GM13977 (cell line): Measurements from ENCODE around the gene FOLR2.
A peak's percentile ranks its signal among the peaks of the same experiment; 100 is the strongest.

Experiments
- DNase-seq: peaks from one replicate; pipeline ENCODE4 v3.0.0; 2012; ENCODE audit warnings: low spot score
- in situ Hi-C: fragments of 300-500 bp; cut with MboI; formaldehyde crosslinking; loops from one replicate; pipeline ENCODE4 v1.12.0; 2022; ENCODE audit warnings: low sequenced_read_pairs, low pct_unique_long_range_greater_than_20kb, mixed read lengths, inconsistent platforms; ENCODE audit not compliant: unreplicated experiment
- TF ChIP-seq, protein P1 (sequence below): IDR thresholded peaks from 2 replicates; pipeline ENCODE4 v1.5.1; 2012; ENCODE audit warnings: mild to moderate bottlenecking, control low read depth; ENCODE audit not compliant: insufficient read depth; ENCODE audit errors: extremely low read depth, missing control alignments

The FOLR2 gene

DNA sequence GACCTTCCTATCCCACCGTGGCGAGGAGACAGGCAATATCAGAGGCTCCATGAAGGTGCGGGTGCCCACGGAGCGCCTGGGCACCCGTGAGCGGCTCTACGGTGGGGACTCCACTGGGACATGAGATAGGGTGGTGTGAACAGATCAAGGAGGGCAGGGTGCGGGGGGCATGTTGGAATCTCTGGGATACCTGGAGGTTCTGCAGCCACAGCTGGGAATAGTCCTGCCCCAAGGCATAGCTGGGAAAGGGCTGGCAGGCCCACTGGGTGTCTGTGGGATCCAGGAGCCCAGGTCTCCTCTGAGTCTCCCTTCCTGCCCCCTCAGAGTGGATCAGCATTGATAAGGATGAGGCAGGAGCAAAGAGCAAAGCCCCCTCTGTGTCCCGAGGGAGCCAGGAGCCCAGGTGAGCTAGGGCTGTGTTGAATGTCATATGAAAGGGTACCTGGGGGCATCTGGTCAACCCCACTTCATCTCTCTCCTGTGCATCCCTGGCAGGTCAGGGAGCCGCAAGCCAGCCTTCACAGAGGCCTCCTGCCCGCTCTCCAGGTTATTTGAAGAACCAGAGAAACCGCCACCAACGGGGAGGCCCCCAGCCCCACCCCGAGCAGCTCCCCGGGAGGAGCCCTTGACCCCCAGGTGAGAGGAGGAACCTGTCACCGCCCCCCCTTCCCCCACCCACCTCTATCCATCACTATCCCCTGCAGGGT lies 18.9 kb downstream of the FOLR2 start:
- peak; percentile 21 for DNase-seq
- TF ChIP-seq, protein P1, sequence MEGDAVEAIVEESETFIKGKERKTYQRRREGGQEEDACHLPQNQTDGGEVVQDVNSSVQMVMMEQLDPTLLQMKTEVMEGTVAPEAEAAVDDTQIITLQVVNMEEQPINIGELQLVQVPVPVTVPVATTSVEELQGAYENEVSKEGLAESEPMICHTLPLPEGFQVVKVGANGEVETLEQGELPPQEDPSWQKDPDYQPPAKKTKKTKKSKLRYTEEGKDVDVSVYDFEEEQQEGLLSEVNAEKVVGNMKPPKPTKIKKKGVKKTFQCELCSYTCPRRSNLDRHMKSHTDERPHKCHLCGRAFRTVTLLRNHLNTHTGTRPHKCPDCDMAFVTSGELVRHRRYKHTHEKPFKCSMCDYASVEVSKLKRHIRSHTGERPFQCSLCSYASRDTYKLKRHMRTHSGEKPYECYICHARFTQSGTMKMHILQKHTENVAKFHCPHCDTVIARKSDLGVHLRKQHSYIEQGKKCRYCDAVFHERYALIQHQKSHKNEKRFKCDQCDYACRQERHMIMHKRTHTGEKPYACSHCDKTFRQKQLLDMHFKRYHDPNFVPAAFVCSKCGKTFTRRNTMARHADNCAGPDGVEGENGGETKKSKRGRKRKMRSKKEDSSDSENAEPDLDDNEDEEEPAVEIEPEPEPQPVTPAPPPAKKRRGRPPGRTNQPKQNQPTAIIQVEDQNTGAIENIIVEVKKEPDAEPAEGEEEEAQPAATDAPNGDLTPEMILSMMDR: no peak
- in situ Hi-C loops: no loop called here

DNA sequence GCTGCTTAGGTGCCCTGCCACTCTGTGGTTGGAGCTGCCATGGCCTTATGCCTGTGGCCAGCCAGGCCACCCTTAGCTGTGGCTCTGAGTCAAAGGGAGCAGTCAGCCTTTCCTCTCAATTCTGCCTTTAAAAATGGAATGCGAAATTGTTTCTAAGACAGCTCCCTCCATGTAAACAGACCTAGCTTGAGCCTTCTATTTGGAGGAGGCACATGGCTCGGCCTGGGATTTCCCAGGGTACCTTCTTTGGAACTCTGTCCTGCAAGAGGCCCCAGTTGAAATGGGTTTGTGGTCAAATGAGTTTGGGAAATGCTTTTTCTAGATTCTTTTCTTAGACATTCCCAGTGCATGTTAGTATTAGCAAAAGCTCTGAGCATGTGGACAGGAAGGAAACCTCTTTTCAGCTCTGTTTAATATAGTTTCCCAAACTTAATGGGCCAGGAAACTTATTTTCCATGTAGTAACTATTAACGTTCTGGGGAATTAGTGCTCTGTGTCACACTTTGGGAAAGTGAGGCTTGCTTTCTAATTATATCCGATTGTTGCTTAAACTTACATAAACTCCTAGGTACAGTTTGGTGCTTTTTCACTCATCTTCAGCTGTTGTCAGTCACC lies 19.6 kb downstream of the FOLR2 start:
- in situ Hi-C loops: no loop called here
- TF ChIP-seq, protein P1: no peak

DNA sequence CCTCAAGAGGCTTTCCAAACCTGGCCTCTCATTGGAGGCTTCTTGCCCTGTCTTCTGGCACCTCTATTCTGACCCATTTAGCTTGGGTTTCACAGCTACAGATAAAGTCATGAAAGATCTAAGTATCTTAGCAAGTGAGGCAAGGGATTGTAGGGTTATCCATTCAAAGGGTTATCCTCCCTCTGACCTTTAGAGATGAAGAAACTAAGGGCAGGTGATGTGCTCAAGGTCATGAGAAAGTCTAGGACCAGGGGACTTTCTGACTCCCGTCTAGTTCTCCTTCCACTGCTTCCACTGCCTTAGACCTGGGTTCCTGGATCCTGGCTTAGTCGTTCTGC lies 20.1 kb downstream of the FOLR2 start:
- peak; percentile 32 for DNase-seq
- TF ChIP-seq, protein P1: no peak
- in situ Hi-C loops: no loop called here

More for the DNA sequence above, 19.6 kb downstream of the FOLR2 start:
- DNase-seq: peak; percentile 7

DNA sequence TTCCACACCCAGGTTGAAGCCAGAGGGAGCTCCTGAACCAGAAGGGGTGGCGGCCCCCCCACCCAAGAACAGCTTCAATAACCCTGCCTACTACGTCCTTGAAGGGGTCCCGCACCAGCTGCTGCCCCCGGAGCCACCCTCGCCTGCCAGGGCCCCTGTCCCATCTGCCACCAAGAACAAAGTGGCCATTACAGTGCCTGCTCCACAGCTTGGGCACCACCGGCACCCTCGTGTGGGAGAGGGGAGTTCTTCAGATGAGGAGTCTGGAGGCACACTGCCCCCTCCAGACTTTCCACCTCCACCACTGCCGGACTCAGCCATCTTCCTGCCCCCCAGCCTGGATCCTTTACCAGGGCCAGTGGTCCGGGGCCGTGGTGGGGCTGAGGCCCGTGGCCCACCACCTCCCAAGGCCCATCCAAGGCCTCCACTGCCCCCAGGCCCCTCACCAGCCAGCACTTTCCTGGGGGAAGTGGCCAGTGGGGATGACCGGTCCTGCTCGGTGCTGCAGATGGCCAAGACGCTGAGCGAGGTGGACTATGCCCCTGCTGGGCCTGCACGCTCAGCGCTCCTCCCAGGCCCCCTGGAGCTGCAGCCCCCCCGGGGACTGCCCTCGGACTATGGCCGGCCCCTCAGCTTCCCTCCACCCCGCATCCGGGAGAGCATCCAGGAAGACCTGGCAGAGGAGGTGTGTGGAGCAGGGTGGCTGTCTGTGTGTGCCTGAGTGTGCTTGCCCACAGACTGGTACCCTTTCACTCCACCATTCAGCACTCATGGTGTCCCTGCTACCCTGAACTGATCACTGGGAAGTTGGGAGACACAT lies 20.7 kb downstream of the FOLR2 start:
- in situ Hi-C loops: no loop called here
- DNase-seq: peak; percentile 33
- TF ChIP-seq, protein P1: no peak

DNA sequence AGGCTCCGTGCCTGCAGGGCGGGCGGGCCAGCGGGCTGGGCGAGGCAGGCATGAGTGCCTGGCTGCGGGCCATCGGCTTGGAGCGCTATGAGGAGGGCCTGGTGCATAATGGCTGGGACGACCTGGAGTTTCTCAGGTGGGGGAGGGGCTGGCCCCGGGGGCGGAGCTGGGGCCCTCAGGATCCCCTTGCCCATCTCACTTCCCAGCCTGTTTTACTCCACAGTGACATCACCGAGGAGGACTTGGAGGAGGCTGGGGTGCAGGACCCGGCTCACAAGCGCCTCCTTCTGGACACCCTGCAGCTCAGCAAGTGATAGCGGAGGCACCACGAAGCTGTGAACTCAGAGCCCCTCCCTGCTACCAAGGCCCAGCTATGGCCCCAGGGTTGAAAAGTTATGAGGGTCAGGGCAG lies 21.5 kb downstream of the FOLR2 start:
- in situ Hi-C loops: no loop called here
- TF ChIP-seq, protein P1: peak; percentile 85

DNA sequence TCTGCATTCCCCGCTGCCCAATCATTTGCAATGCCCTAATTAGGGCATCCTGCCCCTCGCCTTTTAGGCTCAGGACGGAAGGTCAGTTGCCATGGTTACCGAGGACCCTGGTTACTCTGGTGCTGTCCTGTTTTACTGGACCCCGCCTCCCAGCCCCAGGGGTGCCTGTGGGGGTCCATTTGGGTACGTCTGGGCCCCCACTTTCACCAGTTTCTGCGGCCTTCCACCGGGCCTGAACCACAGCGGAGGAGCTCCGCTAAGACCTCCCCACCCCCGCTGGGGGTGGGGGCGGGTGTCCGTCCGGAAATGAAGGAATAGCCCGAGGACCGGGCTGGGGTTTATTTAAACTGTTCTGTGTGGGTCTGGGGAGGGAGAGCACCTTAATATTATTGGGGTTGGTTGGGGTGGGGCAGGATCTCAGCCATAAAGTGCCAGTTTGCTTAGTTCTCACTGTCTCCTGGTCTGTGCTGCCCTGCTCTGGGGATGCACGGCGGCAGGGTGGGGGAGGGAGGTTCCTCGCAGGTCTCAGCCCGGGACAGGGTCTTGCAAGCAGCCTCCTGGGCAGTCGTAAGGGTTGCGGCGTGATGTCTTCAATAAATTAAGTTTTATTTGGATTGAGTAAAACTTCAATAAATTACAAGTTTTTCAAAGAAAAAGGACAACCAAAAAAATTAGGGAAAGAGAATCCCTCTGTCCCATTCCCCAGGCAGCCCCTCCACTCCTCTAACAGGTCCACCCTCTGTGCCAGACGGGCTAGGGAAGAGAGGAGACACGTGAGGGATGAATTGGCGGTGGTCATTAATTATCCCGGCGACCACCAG lies 22.1 kb downstream of the FOLR2 start:
- in situ Hi-C loops: no loop called here
- TF ChIP-seq, protein P1: no peak
- DNase-seq: peak; percentile 34

More for the DNA sequence above, 21.5 kb downstream of the FOLR2 start:
- DNase-seq: peak; percentile 89
